Kasumi-1 (cell line): ENCODE measurements around the gene ATP2B2.

Source experiments
- DNase-seq, 2 experiments: peaks; one replicate each; lab custom pipeline; 2025; lab: John Stamatoyannopoulos, UW

Gene ATP2B2

GRCh38 chr3:10328460-10329071 is 176.8 kb downstream of the ATP2B2 start:
- DNase-seq: no peak

- DNase-seq: no peak
Observed at GRCh38 chr3:10327592-10327991, 177.8 kb downstream of the ATP2B2 start.

GRCh38 chr3:10322352-10322710 is 183.1 kb downstream of the ATP2B2 start:
- peak; percentile 64 to 81 for DNase-seq

- DNase-seq: no peak
Observed at GRCh38 chr3:10321630-10322351, 183.6 kb downstream of the ATP2B2 start.

- DNase-seq: no peak
Observed at GRCh38 chr3:10320320-10320677, 185.1 kb downstream of the ATP2B2 start.

GRCh38 chr3:10319804-10320203 is 185.6 kb downstream of the ATP2B2 start:
- DNase-seq: no peak

GRCh38 chr3:10319251-10319650 is 186.1 kb downstream of the ATP2B2 start:
- DNase-seq: no peak

GRCh38 chr3:10317961-10318350 is 187.4 kb downstream of the ATP2B2 start:
- DNase-seq: no peak

GRCh38 chr3:10317311-10317960 is 187.9 kb downstream of the ATP2B2 start:
- no peak for DNase-seq

- no peak for DNase-seq
Observed at GRCh38 chr3:10315771-10316344, 189.5 kb downstream of the ATP2B2 start.

GRCh38 chr3:10315101-10315500 is 190.3 kb downstream of the ATP2B2 start:
- DNase-seq: no peak

GRCh38 chr3:10312861-10313260 is 192.5 kb downstream of the ATP2B2 start:
- DNase-seq: no peak

- no peak for DNase-seq
Observed at GRCh38 chr3:10312391-10312790, 193.0 kb downstream of the ATP2B2 start.

- DNase-seq: no peak
Observed at GRCh38 chr3:10311710-10312109, 193.7 kb downstream of the ATP2B2 start.

- DNase-seq: no peak
Observed at GRCh38 chr3:10310578-10310977, 194.8 kb downstream of the ATP2B2 start.

- DNase-seq: peak; percentile 20 to 45
Observed at GRCh38 chr3:10309736-10310135, 195.7 kb downstream of the ATP2B2 start.

GRCh38 chr3:10308678-10309077 is 196.7 kb downstream of the ATP2B2 start:
- DNase-seq: no peak

- DNase-seq: no peak
Observed at GRCh38 chr3:10306156-10306555, 199.2 kb downstream of the ATP2B2 start.

- DNase-seq: no peak
Observed at GRCh38 chr3:10305331-10305902, 200.0 kb downstream of the ATP2B2 start.

- DNase-seq: no peak
Observed at GRCh38 chr3:10304905-10305304, 200.5 kb downstream of the ATP2B2 start.

- no peak for DNase-seq
Observed at GRCh38 chr3:10303785-10304184, 201.6 kb downstream of the ATP2B2 start.

- no peak for DNase-seq
Observed at GRCh38 chr3:10303105-10303504, 202.3 kb downstream of the ATP2B2 start.

- DNase-seq: no peak
Observed at GRCh38 chr3:10300087-10300486, 205.3 kb downstream of the ATP2B2 start.
